ENCODE results near the gene PARD3.

- TF ChIP-seq, protein P1, sequence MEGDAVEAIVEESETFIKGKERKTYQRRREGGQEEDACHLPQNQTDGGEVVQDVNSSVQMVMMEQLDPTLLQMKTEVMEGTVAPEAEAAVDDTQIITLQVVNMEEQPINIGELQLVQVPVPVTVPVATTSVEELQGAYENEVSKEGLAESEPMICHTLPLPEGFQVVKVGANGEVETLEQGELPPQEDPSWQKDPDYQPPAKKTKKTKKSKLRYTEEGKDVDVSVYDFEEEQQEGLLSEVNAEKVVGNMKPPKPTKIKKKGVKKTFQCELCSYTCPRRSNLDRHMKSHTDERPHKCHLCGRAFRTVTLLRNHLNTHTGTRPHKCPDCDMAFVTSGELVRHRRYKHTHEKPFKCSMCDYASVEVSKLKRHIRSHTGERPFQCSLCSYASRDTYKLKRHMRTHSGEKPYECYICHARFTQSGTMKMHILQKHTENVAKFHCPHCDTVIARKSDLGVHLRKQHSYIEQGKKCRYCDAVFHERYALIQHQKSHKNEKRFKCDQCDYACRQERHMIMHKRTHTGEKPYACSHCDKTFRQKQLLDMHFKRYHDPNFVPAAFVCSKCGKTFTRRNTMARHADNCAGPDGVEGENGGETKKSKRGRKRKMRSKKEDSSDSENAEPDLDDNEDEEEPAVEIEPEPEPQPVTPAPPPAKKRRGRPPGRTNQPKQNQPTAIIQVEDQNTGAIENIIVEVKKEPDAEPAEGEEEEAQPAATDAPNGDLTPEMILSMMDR (IDR thresholded peaks at IDR 0.05; ENCODE audit: low read depth, low read length, poor library complexity, severe bottlenecking), result no peak
- TF ChIP-seq EZH2phosphoT487 (IDR thresholded peaks at IDR 0.05; ENCODE audit: borderline replicate concordance, low read length), result no peak
These were observed 708.7 kb downstream of the PARD3 start for GRCh38 chr10:34106356-34106885.
